Measurements from ENCODE around the gene CDH23. TPM values are rescaled to one million over a fixed set of nuclear protein-coding genes. Genes with fewer than 3 reads are reported as not detected.

The CDH23 gene
- total and polyA plus RNA-seq, 10 of the 15 experiments (the other 5 are each of a cell fraction or from before 2014, with no cell fraction given): 0.09 to 0.40 (median 0.15) TPM; not detected in 1

DNA sequence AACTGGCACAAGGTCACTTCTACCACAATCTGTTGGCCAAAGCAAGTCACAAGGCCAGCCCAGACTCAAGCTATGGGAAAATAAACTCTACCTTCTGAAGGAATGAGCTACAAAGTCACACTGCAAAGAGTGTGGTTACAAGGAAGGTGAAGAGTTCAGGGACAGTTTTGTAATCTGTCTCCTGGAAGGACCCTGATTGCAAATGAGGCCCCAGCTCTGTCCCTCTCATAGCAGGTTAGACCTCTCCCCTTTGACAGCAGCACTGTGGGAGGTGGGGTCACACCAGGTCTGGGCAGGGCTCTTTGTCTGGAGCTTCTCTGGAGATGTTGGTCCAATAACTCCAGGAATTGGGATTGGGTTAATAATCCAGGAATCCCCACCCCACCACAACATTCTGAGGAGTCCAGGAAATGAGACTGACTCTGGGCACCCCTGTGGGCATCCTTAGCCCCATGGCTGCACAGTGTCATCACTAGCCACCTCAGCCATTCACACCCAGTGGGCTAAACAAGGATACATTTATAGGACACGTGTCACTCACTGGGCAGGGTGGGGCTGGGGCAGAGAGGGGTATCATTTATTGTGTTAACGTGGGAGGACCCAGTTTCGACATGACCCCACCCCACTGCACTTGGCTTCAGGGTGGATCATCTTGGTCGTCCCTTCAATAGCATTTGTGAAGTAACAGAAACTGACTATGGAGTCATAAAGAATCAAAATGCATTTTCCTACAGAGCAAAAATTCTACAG is 346.5 kb downstream of the CDH23 start:
- no peak overlapping the region for H3K4me2 ChIP-seq (ENCODE audit: control insufficient read depth, insufficient read depth)
- peaks cover 26% of the 10 kb centered on the region for H3K4me1 ChIP-seq (ENCODE audit: control insufficient read depth, insufficient read depth, low read length)
- no peak overlapping the region for H2AFZ ChIP-seq (ENCODE audit: control insufficient read depth, low read depth, low read length)
- H3K27me3 ChIP-seq (replicated peaks in 1 of 2; ENCODE audit: control insufficient read depth in 2 of 2, insufficient read depth in 2 of 2, low read length in 1 of 2): no peaks in the 10 kb centered on the region
- RAD21 ChIA-PET (ENCODE audit: unreplicated experiment): interaction anchor here (0.7 to 1.2 kb wide), 4 partner anchors 15 to 43 kb away, joined by 3 to 4 read pairs (median 3); no protein-coding TSS in a partner anchor
- BruUV-seq (replicated peaks): no TSS peak
- H3K79me2 ChIP-seq (ENCODE audit: control insufficient read depth, insufficient read depth, low read length): no peaks in the 10 kb centered on the region
- POLR2A ChIA-PET: interaction anchor here (1.0 kb wide), 1 partner anchor 26 kb away, joined by 3 read pairs; no protein-coding TSS in a partner anchor
- WGBS (ENCODE audit: insufficient coverage, insufficient replicate concordance, low lambda C conversion rate, missing lambda C conversion rate): 19% methylated on average over 4 of the region's 4 CpGs
- in situ Hi-C loops (cut with MboI): no loop called here
- CTCF ChIA-PET: interaction anchor here (1.2 to 2.6 kb wide), 4 partner anchors 11 to 46 kb away, joined by 4 to 6 read pairs (median 6); no protein-coding TSS in a partner anchor
- ATAC-seq (no peak), DNase-seq (ENCODE audit: low read depth, low spot score) (no peak), FAIRE-seq (no peak)
- SMC1A ChIA-PET (ENCODE audit: uncharacterized antibody, unreplicated experiment): interaction anchor here (0.7 to 3.7 kb wide), 2 partner anchors 10 to 25 kb away, joined by 3 to 13 read pairs; no protein-coding TSS in a partner anchor
- intact Hi-C loops (cut with micrococcal nuclease; ENCODE audit: unreplicated experiment): no loop called here
- H3K4me3 ChIP-seq: no peak overlapping the region
- no peaks in the 10 kb centered on the region for H3K36me3 ChIP-seq (ENCODE audit: control insufficient read depth in 2 of 2, insufficient read depth in 2 of 2, low read length in 1 of 2)
- H4K20me1 ChIP-seq (ENCODE audit: control insufficient read depth, insufficient read depth): no peaks in the 10 kb centered on the region
- TF ChIP-seq TCF3 (IDR thresholded peaks at IDR 0.05; ENCODE audit: borderline replicate concordance, insufficient read depth, low read depth, low read length): no peak
- TF ChIP-seq PAX8 (IDR thresholded peaks at IDR 0.05): no peak
- TF ChIP-seq EZH2 (IDR thresholded peaks at IDR 0.05; ENCODE audit: borderline replicate concordance, control insufficient read depth, low read depth, low read length): no peak
- no peak for TF ChIP-seq FOS (IDR thresholded peaks at IDR 0.05; ENCODE audit: borderline replicate concordance, extremely low read depth, insufficient read length)
- TF ChIP-seq LARP7 (IDR thresholded peaks at IDR 0.05): no peak
- no peak for TF ChIP-seq ATF7 (IDR thresholded peaks at IDR 0.05; ENCODE audit: low read depth)
- no peak for TF ChIP-seq TBL1XR1 (IDR thresholded peaks at IDR 0.05; ENCODE audit: low read depth, low read length)
- no peak for TF ChIP-seq CBFB (IDR thresholded peaks at IDR 0.05; ENCODE audit: low read depth)
- no peak for TF ChIP-seq SPI1 (IDR thresholded peaks at IDR 0.05; ENCODE audit: borderline replicate concordance, insufficient read depth, low read depth, low read length)
- no peak for TF ChIP-seq TCF7 (IDR thresholded peaks at IDR 0.05; ENCODE audit: borderline replicate concordance)
- no peak for TF ChIP-seq IRF4 (IDR thresholded peaks at IDR 0.05; ENCODE audit: low read depth, low read length)
- TF ChIP-seq, protein P1, sequence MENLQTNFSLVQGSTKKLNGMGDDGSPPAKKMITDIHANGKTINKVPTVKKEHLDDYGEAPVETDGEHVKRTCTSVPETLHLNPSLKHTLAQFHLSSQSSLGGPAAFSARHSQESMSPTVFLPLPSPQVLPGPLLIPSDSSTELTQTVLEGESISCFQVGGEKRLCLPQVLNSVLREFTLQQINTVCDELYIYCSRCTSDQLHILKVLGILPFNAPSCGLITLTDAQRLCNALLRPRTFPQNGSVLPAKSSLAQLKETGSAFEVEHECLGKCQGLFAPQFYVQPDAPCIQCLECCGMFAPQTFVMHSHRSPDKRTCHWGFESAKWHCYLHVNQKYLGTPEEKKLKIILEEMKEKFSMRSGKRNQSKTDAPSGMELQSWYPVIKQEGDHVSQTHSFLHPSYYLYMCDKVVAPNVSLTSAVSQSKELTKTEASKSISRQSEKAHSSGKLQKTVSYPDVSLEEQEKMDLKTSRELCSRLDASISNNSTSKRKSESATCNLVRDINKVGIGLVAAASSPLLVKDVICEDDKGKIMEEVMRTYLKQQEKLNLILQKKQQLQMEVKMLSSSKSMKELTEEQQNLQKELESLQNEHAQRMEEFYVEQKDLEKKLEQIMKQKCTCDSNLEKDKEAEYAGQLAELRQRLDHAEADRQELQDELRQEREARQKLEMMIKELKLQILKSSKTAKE (IDR thresholded peaks at IDR 0.05; ENCODE audit: low read depth, poor library complexity, severe bottlenecking): no peak
- TF ChIP-seq, protein P2, sequence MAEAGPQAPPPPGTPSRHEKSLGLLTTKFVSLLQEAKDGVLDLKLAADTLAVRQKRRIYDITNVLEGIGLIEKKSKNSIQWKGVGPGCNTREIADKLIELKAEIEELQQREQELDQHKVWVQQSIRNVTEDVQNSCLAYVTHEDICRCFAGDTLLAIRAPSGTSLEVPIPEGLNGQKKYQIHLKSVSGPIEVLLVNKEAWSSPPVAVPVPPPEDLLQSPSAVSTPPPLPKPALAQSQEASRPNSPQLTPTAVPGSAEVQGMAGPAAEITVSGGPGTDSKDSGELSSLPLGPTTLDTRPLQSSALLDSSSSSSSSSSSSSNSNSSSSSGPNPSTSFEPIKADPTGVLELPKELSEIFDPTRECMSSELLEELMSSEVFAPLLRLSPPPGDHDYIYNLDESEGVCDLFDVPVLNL (IDR thresholded peaks at IDR 0.05; ENCODE audit: low read depth, low read length): no peak
- no peak for TF ChIP-seq FOXM1 (IDR thresholded peaks at IDR 0.05; ENCODE audit: low read depth, low read length)
- no peak for TF ChIP-seq YBX1 (IDR thresholded peaks at IDR 0.05)
- no peaks in the 10 kb centered on the region; the same call in 2 of the 3 replicates for H3K9me3 ChIP-seq (replicated peaks; ENCODE audit: control insufficient read depth, insufficient read depth, low read length)
- H3K27ac ChIP-seq (ENCODE audit: control insufficient read depth, insufficient read depth): no peak overlapping the region
- H3K9ac ChIP-seq (ENCODE audit: control insufficient read depth, insufficient read depth, low read length): no peak overlapping the region

Data from GM12878 (cell line).